GM12891 (cell line): Measurements from ENCODE around the gene PLEKHM2. TPM values are rescaled to one million over a fixed set of nuclear protein-coding genes. Genes with fewer than 3 reads are reported as not detected.
"Not testable (repeated sequence)": the region's sequence is repeated elsewhere in the genome, so short reads cannot be mapped to it uniquely, and the experiment has no call there.

Source experiments
- DNase-seq: peaks from one replicate; pipeline ENCODE4 v3.0.0; 2011; ENCODE audit warnings: low spot score; ENCODE audit not compliant: insufficient read length
- FAIRE-seq: peaks from 2 replicates; lab custom pipeline; 2011; peaks lifted over from hg19 to GRCh38; lab: Jason Lieb, UNC
- PAX5 ChIP-seq: IDR thresholded peaks from 2 replicates; pipeline ENCODE4 v1.6.1; 2011; ENCODE audit warnings: low read length, moderate library complexity, mild to moderate bottlenecking; ENCODE audit not compliant: insufficient read depth, severe bottlenecking
- POLR2A ChIP-seq: IDR thresholded peaks from 2 replicates; pipeline ENCODE4 v1.6.1; 2011; ENCODE audit warnings: low read depth, low read length, control low read depth
- POLR2AphosphoS5 ChIP-seq: IDR thresholded peaks from 2 replicates; pipeline ENCODE4 v1.6.1; 2011; ENCODE audit warnings: low read depth, low read length, control low read depth
- POU2F2 ChIP-seq: IDR thresholded peaks from 2 replicates; pipeline ENCODE4 v1.6.1; 2011; ENCODE audit warnings: low read depth, mild to moderate bottlenecking, control low read depth, low read length, moderate library complexity
- SPI1 ChIP-seq: IDR thresholded peaks from 2 replicates; pipeline ENCODE4 v1.6.1; 2011; ENCODE audit warnings: low read depth, low read length, control low read depth
- TAF1 ChIP-seq: IDR thresholded peaks from 2 replicates; pipeline ENCODE4 v1.6.1; 2011; ENCODE audit warnings: low read depth, low read length, control low read depth
- polyA plus RNA-seq: library from polyadenylated mRNA; unstranded; fragments of >200 nt; gene quantifications from one replicate; pipeline ENCODE4 v1.2.1, GENCODE V29; 2012; ENCODE audit warnings: low read depth, missing spikeins, inconsistent platforms; ENCODE audit not compliant: missing spikeins

The PLEKHM2 gene, protein sequence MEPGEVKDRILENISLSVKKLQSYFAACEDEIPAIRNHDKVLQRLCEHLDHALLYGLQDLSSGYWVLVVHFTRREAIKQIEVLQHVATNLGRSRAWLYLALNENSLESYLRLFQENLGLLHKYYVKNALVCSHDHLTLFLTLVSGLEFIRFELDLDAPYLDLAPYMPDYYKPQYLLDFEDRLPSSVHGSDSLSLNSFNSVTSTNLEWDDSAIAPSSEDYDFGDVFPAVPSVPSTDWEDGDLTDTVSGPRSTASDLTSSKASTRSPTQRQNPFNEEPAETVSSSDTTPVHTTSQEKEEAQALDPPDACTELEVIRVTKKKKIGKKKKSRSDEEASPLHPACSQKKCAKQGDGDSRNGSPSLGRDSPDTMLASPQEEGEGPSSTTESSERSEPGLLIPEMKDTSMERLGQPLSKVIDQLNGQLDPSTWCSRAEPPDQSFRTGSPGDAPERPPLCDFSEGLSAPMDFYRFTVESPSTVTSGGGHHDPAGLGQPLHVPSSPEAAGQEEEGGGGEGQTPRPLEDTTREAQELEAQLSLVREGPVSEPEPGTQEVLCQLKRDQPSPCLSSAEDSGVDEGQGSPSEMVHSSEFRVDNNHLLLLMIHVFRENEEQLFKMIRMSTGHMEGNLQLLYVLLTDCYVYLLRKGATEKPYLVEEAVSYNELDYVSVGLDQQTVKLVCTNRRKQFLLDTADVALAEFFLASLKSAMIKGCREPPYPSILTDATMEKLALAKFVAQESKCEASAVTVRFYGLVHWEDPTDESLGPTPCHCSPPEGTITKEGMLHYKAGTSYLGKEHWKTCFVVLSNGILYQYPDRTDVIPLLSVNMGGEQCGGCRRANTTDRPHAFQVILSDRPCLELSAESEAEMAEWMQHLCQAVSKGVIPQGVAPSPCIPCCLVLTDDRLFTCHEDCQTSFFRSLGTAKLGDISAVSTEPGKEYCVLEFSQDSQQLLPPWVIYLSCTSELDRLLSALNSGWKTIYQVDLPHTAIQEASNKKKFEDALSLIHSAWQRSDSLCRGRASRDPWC
- polyA plus RNA-seq: 27.3 TPM

DNA sequence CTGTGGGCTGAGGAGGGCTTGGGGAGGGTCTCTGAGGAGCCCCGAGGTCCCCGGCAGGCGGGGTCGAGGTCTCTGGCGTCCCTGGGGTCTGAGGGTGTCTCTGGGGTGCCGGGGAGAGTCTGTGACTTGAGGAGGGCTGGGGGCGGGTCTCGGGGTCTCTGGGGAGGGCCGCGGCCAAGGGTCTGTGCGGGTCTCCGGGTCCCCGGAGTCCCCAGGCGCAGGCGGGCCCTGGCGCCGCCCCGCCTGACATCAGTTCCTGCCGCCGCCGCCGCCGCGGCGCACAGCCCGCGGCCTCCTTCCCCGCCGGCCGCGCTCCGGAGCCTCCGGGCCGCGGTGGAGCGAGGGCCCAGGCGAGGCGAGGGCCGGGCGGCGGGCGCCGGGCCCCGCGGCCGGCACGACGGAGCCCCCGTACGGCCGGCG is at the start of gene PLEKHM2:
Gene PLEKHM2, plus strand, starts transcription at position 279 of the 420 bp plus-strand sequence. CDS start 239 bp downstream, outside the sequence.
- TF ChIP-seq POLR2AphosphoS5 (no peak), POLR2A (peak; percentile 52; the same call in 1 of the 2 replicates)
- DNase-seq (peak; percentile 78), FAIRE-seq (peak; percentile 87)

DNA sequence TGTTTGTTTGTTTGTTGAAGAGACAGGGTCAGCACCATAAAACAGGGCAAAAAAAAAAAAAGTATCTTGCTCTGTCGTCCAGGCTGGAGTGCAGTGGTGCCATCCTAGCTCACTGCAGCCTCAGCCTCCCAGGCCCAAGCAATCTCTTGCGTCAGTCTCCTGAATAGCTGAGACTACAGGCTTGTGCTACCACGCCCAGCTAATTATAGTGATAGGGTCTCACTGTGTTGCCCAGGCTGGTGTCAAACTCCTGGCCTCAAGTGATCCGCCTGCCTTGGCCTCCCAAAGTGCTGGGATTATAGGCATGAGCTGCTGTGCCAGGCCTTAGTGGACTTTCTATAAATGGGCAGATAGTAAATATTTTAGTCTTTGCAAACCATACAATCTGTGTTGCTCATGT is 47.7 kb upstream of the PLEKHM2 start:
- TF ChIP-seq SPI1 (no peak), POLR2AphosphoS5 (no peak), POU2F2 (no peak), POLR2A (no peak), PAX5 (no peak), TAF1 (no peak)
- FAIRE-seq (no peak), DNase-seq (no peak)

DNA sequence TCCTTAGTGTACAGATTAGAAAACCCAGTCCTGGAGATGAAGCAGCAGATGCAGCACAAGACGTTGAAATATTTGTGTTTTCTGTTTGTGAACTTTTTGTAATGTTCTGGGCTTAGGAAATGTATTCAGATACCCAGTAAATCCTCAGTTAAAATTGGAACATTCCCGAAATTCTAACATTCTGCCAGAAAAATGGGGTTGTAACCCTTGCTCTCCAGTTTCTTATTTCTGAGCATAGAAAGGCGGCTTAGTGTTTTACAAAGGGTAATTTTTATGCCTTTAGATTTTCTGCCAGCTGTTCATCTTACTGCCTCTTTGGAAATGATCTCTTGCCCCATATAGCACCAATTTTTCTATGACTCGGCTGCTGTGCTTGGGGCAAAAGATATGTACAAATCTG is 46.3 kb upstream of the PLEKHM2 start:
- TF ChIP-seq SPI1 (no peak), PAX5 (no peak), POLR2AphosphoS5 (no peak), TAF1 (no peak), POLR2A (no peak), POU2F2 (no peak)
- DNase-seq (no peak), FAIRE-seq (no peak)

DNA sequence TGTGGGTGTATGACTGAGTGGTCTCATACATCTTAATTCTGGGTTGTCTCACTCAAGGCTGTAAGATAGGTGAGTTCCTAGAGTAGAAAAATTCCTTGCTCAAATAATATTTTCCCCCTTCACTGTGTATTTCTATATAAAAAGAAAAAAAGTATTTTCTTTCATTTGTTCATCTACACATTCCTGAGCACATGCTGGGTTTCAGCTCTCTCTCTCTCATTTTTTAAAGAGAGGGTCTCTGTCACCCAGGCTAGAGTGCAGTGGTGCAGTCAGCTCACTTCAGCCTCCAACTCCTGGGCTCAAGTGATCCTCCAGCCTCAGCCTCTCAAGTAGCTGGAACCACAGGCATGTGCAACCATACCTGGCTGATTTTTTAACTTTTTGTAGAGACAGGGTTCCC is 44.9 kb upstream of the PLEKHM2 start:
- TF ChIP-seq PAX5: no peak
- TF ChIP-seq SPI1: no peak
- FAIRE-seq: no peak

DNA sequence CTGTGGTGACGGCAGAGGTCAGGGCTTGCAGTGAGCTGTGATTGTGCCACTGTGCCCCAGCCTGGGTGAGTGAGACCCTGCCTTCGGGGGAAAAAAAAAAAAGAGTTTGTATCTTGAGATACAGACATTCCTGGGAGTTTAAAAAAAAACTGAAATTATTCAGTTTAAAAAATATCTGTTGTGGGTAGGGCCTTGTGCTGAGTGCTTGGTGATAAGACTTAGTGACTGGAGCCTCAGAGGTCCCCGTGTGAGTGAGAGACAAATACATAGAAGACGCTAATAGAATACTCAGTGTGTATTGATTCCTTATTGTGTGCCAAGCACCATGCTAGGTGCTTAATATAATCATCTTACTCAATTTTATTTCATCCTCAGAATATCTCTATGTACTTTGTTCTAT is 44.2 kb upstream of the PLEKHM2 start:
- no peak for DNase-seq
- no peak for FAIRE-seq
- TF ChIP-seq SPI1 (no peak), POU2F2 (no peak), POLR2A (no peak), PAX5 (no peak), TAF1 (no peak), POLR2AphosphoS5 (no peak)

More for the DNA sequence above, 44.9 kb upstream of the PLEKHM2 start:
- no peak for DNase-seq

DNA sequence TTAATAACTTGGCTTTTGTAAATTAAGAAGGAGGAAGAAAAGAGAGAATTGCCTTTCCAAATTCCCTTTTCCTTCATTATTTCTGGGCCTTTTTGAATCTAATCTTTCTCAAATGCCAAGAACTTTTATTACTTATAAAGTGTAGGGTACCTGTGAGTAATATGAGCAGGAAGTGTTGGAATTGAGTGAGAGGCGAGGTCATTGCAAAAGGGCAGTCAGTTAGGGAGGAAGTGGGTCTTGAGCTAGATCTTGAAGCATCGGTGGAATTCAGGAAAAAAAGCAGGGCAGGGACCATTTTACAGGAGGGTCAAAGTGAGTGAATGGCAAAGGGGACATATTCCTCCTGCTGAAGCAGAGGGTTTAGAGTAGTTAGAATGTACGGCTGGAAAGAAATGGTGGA is 43.5 kb upstream of the PLEKHM2 start:
- DNase-seq (no peak), FAIRE-seq (no peak)
- TF ChIP-seq POU2F2 (no peak), POLR2AphosphoS5 (no peak)

DNA sequence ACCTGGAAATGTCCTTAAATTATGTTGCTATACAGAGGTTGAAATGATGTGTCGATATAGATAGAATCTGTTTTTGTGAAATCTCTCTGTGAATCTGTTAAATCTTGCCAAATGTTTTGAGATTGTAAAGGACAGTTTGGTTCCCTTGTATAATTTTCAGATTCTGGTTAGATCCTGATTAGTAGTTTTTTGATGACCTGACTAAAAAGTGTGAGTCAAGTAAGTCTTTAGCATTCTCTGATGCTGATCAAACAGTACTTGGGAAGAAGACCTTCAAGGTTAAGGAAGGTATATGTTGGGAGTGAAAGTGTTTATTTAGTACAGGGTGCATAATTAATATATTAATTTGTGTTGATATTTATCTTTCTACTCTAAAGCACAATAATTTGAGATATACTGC is 34.2 kb upstream of the PLEKHM2 start:
- FAIRE-seq: no peak

DNA sequence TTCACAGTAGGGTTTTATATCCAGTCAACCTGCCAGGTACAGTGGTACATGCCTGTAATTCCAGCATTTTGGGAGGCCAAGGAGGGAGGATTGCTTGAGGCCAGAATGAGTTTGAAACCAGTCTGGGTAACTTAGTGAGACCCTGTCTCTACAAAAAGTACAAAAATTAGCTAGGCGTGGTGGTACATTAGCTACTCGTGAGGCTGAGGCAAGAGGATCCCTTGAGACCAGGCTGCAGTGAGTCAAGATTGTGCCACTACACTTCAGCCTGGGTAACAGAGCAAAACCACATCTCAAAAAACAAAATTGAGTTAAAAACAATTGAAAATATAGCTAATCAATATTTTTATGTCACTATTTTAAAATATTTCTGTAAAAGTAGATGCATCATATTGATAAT is 33.7 kb upstream of the PLEKHM2 start:
- no peak for TF ChIP-seq TAF1
- TF ChIP-seq SPI1: no peak
- TF ChIP-seq POLR2AphosphoS5: no peak
- no peak for TF ChIP-seq PAX5
- no peak for TF ChIP-seq POU2F2
- TF ChIP-seq POLR2A: no peak
- no peak for FAIRE-seq
- DNase-seq: no peak

More for the DNA sequence above, 34.2 kb upstream of the PLEKHM2 start:
- TF ChIP-seq SPI1: no peak
- no peak for TF ChIP-seq POLR2A
- TF ChIP-seq PAX5: no peak
- TF ChIP-seq POU2F2: no peak
- no peak for TF ChIP-seq TAF1
- no peak for TF ChIP-seq POLR2AphosphoS5
- no peak for DNase-seq

DNA sequence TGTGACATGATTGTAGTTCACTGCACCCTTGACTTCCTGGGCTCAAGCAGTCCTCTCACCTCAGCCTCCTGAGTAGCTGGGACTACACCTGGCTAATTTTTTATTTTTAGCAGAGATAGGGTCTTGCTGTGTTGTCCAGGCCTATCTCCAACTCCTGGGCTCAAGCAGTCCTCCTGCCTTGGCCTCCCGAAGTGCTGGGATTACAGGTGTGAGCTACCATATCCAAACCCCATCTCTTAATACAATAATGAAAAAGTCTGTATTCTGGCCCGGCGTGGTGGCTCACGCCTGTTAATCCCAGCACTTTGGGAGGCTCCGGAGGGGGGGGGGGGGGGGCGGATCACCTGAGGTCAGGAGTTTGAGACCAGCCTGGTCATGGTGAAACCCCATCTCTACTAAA is 32.0 kb upstream of the PLEKHM2 start:
- FAIRE-seq, DNase-seq: not testable (repeated sequence)
